H9 (cell line): Measurements from ENCODE around the gene MED28. TPM values are rescaled to one million over a fixed set of nuclear protein-coding genes. Genes with fewer than 3 reads are reported as not detected.

Experiments
- DNase-seq: peaks from one replicate; pipeline ENCODE4 v3.0.0-alpha.2; 2017
- H2AFZ ChIP-seq: one replicate; pipeline ENCODE4 v1.6.1; 2013; ENCODE audit warnings: mild to moderate bottlenecking, low read length, control low read depth, moderate library complexity
- H2AK5ac ChIP-seq: 2 replicates; pipeline ENCODE4 v1.6.1; 2013; ENCODE audit warnings: low read length, control low read depth, mixed read lengths; ENCODE audit not compliant: insufficient read length
- H2BK120ac ChIP-seq: one replicate; pipeline ENCODE4 v1.6.1; 2013; ENCODE audit warnings: low read depth, mild to moderate bottlenecking, low read length, control low read depth, inconsistent platforms; ENCODE audit not compliant: poor library complexity, severe bottlenecking
- H2BK12ac ChIP-seq: 2 replicates; pipeline ENCODE4 v1.6.1; 2013; ENCODE audit warnings: low read length, control low read depth, mixed read lengths, low read depth; ENCODE audit not compliant: insufficient read length
- H2BK15ac ChIP-seq: 2 replicates; pipeline ENCODE4 v1.6.1; 2013; ENCODE audit warnings: low read depth, low read length, control low read depth
- H2BK20ac ChIP-seq: one replicate; pipeline ENCODE4 v1.6.1; 2013; ENCODE audit warnings: low read depth, mild to moderate bottlenecking, low read length, control low read depth, inconsistent platforms; ENCODE audit not compliant: poor library complexity, severe bottlenecking
- H2BK5ac ChIP-seq: 2 replicates; pipeline ENCODE4 v1.6.1; 2013; ENCODE audit warnings: low read length, control low read depth, mixed read lengths; ENCODE audit not compliant: insufficient read length
- H3K14ac ChIP-seq: 2 replicates; pipeline ENCODE4 v1.6.1; 2013; ENCODE audit warnings: low read length, control low read depth; ENCODE audit not compliant: insufficient read depth
- H3K18ac ChIP-seq: 2 replicates; pipeline ENCODE4 v1.6.1; 2013; ENCODE audit warnings: low read depth, mild to moderate bottlenecking, mixed read lengths, low read length, control low read depth; ENCODE audit not compliant: insufficient read length
- H3K23ac ChIP-seq: 2 replicates; pipeline ENCODE4 v1.6.1; 2013; ENCODE audit warnings: low read length, control low read depth, mixed read lengths, low read depth; ENCODE audit not compliant: insufficient read length
- H3K23me2 ChIP-seq: 2 replicates; pipeline ENCODE4 v1.6.1; 2013; ENCODE audit warnings: low read depth, mild to moderate bottlenecking, mixed read lengths, low read length, control low read depth; ENCODE audit not compliant: insufficient read length, poor library complexity, severe bottlenecking
- H3K27ac ChIP-seq: 2 replicates; pipeline ENCODE4 v1.5.1; 2013; ENCODE audit warnings: low read length, control low read depth, mixed read lengths, low read depth; ENCODE audit not compliant: insufficient read length
- H3K27me3 ChIP-seq: 2 replicates; pipeline ENCODE4 v1.6.1; 2013; ENCODE audit warnings: low read length, control low read depth, inconsistent platforms; ENCODE audit not compliant: insufficient read depth
- H3K4ac ChIP-seq: 2 replicates; pipeline ENCODE4 v1.6.1; 2013; ENCODE audit warnings: low read depth, mild to moderate bottlenecking, control low read depth, inconsistent platforms, low read length, moderate library complexity
- H3K4me1 ChIP-seq: 2 replicates; pipeline ENCODE4 v1.6.1; 2013; ENCODE audit warnings: low read length, control low read depth, inconsistent platforms; ENCODE audit not compliant: insufficient read depth
- H3K4me2 ChIP-seq: 2 replicates; pipeline ENCODE4 v1.6.1; 2013; ENCODE audit warnings: low read length, control low read depth, mixed read lengths; ENCODE audit not compliant: insufficient read length, insufficient read depth
- H3K56ac ChIP-seq: 2 replicates; pipeline ENCODE4 v1.6.1; 2013; ENCODE audit warnings: low read depth, mild to moderate bottlenecking, mixed read lengths, low read length, control low read depth; ENCODE audit not compliant: insufficient read length
- H3K79me1 ChIP-seq: 2 replicates; pipeline ENCODE4 v1.6.1; 2013; ENCODE audit warnings: low read depth, mild to moderate bottlenecking, moderate library complexity, low read length, control low read depth, inconsistent platforms; ENCODE audit not compliant: insufficient read depth, poor library complexity, severe bottlenecking
- H3K79me2 ChIP-seq: 2 replicates; pipeline ENCODE4 v1.6.1; 2013; ENCODE audit warnings: low read length, control low read depth, inconsistent platforms; ENCODE audit not compliant: insufficient read depth
- H3K9ac ChIP-seq: 2 replicates; pipeline ENCODE4 v1.6.1; 2013; ENCODE audit warnings: low read length, control low read depth, mixed read lengths; ENCODE audit not compliant: insufficient read length; ENCODE audit errors: extremely low read depth
- H3K9me3 ChIP-seq: one replicate; pipeline ENCODE4 v1.6.1; 2013; ENCODE audit warnings: low read depth, low read length, inconsistent platforms; ENCODE audit not compliant: control insufficient read depth
- H3T11ph ChIP-seq: one replicate; pipeline ENCODE4 v1.6.1; 2013; ENCODE audit warnings: mild to moderate bottlenecking, low read length, control low read depth, inconsistent platforms
- H4K20me1 ChIP-seq: one replicate; pipeline ENCODE4 v1.6.1; 2013; ENCODE audit not compliant: control insufficient read depth, insufficient read length, insufficient read depth
- H4K5ac ChIP-seq: 2 replicates; pipeline ENCODE4 v1.6.1; 2013; ENCODE audit warnings: low read depth, mild to moderate bottlenecking, mixed read lengths, low read length, control low read depth; ENCODE audit not compliant: insufficient read length
- H4K8ac ChIP-seq: replicated peaks from 2 replicates; pipeline ENCODE4 v1.6.1; 2013; ENCODE audit warnings: low read length, control low read depth, mixed read lengths, low read depth; ENCODE audit not compliant: insufficient read length
- H4K91ac ChIP-seq: 2 replicates; pipeline ENCODE4 v1.6.1; 2013; ENCODE audit warnings: low read depth, mild to moderate bottlenecking, moderate library complexity, mixed read lengths, low read length, control low read depth; ENCODE audit not compliant: insufficient read length
- H3K27ac Mint-ChIP-seq, 3 experiments: 2 replicates in 2 of 3; 3 replicates in 1 of 3; pipeline ENCODE4 v1.8.0; 2020 to 2021; ENCODE audit warnings: mixed read lengths in 3 of 3, mild to moderate bottlenecking in 1 of 3, moderate library complexity in 1 of 3
- H3K27me3 Mint-ChIP-seq: 2 replicates; pipeline ENCODE4 v1.8.0; 2021; ENCODE audit warnings: low read depth, mild to moderate bottlenecking, moderate library complexity, mixed read lengths
- H3K36me3 Mint-ChIP-seq, 3 experiments: 2 replicates in 2 of 3; 3 replicates in 1 of 3; pipeline ENCODE4 v1.8.0; 2020 to 2021; ENCODE audit warnings: low read depth in 3 of 3, mixed read lengths in 3 of 3; ENCODE audit not compliant: insufficient read depth in 1 of 3
- H3K4me1 Mint-ChIP-seq, 2 experiments: 2 replicates each; pipeline ENCODE4 v1.8.0; 2020; ENCODE audit warnings: mixed read lengths in 2 of 2
- H3K4me3 Mint-ChIP-seq, 2 experiments: 2 replicates in 1 of 2; 3 replicates in 1 of 2; pipeline ENCODE4 v1.8.0; 2020 to 2021; ENCODE audit warnings: mild to moderate bottlenecking in 2 of 2, mixed read lengths in 2 of 2, moderate library complexity in 1 of 2
- H3K9me3 Mint-ChIP-seq, 2 experiments: 2 replicates in 1 of 2; 3 replicates in 1 of 2; pipeline ENCODE4 v1.8.0; 2020; ENCODE audit warnings: mild to moderate bottlenecking in 2 of 2, mixed read lengths in 2 of 2, moderate library complexity in 1 of 2
- CTCF ChIP-seq: fragments of 200-600 bp; sonication (generic); conservative IDR thresholded peaks from 3 replicates; pipeline ENCODE4 v1.8.0; 2021; ENCODE audit warnings: antibody characterized with exemption, mild to moderate bottlenecking
- WGBS: extraction: QIAGEN DNeasy Blood & Tissue Kit; methylation state at CpG from one replicate; pipeline ENCODE4 v1.1.7; 2013; ENCODE audit warnings: missing lambda C conversion rate, low lambda C conversion rate, mixed read lengths; ENCODE audit not compliant: insufficient read length; ENCODE audit errors: extremely low coverage; 5-methylcytosine and 5-hydroxymethylcytosine counted together
- total RNA-seq: library from RNA; stranded (reverse); gene quantifications from 2 replicates; pipeline ENCODE4 v1.2.1, GENCODE V29; 2021

MED28 gene
- total RNA-seq, 1 experiment from 2014 or later = 90.4 TPM

GRCh38 chr4:17584521-17585213 is 29.8 kb upstream of the MED28 start:
- no peak overlapping the region for H3K4ac ChIP-seq
- H3K14ac ChIP-seq = no peak overlapping the region
- H2BK12ac ChIP-seq = no peak overlapping the region
- no CpG with 5 or more reads among the region's 10 CpGs for WGBS
- no peak overlapping the region for H3K56ac ChIP-seq
- no peak overlapping the region for H3K18ac ChIP-seq
- no peak overlapping the region for H4K5ac ChIP-seq
- Mint-ChIP-seq H3K27me3 (no peaks in the 10 kb centered on the region), H3K27ac (peak overlapping the region; percentile 82 to 92 (median 87); a peak in 6 of 7 replicates), H3K4me3 (0 out of 5 replicates have a peak overlapping the region, but pooled peaks of 1 of the 2 experiments have one; percentile 4), H3K4me1 (peaks cover 17 to 18% of the 10 kb centered on the region in 2 experiments), H3K9me3 (no peaks in the 10 kb centered on the region), H3K36me3 (peaks cover 35 to 88% (median 73%) of the 10 kb centered on the region in 3 experiments)
- TF ChIP-seq CTCF = no peak
- no peak overlapping the region for H2BK120ac ChIP-seq
- H2AK5ac ChIP-seq = no peak overlapping the region
- H2BK15ac ChIP-seq = no peak overlapping the region
- DNase-seq = no peak
- H3K9me3 ChIP-seq = no peaks in the 10 kb centered on the region
- no peaks in the 10 kb centered on the region for H4K20me1 ChIP-seq
- H3K4me2 ChIP-seq = no peak overlapping the region
- H3K79me2 ChIP-seq = no peaks in the 10 kb centered on the region
- H3T11ph ChIP-seq = no peak overlapping the region
- no peak overlapping the region for H4K91ac ChIP-seq
- no peaks in the 10 kb centered on the region for H3K79me1 ChIP-seq
- H3K4me1 ChIP-seq = no peaks in the 10 kb centered on the region; the same call in 1 of the 2 replicates
- H2BK20ac ChIP-seq = no peak overlapping the region
- H3K27ac ChIP-seq = no peak overlapping the region
- no peak overlapping the region for H4K8ac ChIP-seq
- H2AFZ ChIP-seq = no peak overlapping the region
- H3K23ac ChIP-seq = no peak overlapping the region
- H3K23me2 ChIP-seq = no peaks in the 10 kb centered on the region
- no peaks in the 10 kb centered on the region for H3K27me3 ChIP-seq
- H3K9ac ChIP-seq = no peak overlapping the region
- no peak overlapping the region for H2BK5ac ChIP-seq
